Caco-2 (cell line): ENCODE measurements around the gene EXD3. TPM values are rescaled to one million over a fixed set of nuclear protein-coding genes. Genes with fewer than 3 reads are reported as not detected.
A peak's percentile ranks its signal among the peaks of the same experiment; 100 is the strongest.
"Not testable (repeated sequence)": the region's sequence is repeated elsewhere in the genome, so short reads cannot be mapped to it uniquely, and the experiment has no call there.

Experiments
- BruUV-seq: library from RNA; stranded (reverse); fragments of 400-500 nt; replicated peaks from 2 replicates; lab custom pipeline; 2021; lab: Mats Ljungman, UMichigan
- CTCF ChIA-PET: fragments of 300-600 bp; sonication (Branson Sonifier 250); formaldehyde crosslinking; loops from one replicate; lab custom pipeline; 2022; ENCODE audit warnings: antibody characterized with exemption; lab: Charles Lee
- POLR2A ChIA-PET: fragments of 300-600 bp; sonication (Branson Sonifier 250); formaldehyde crosslinking; loops from one replicate; lab custom pipeline; 2022; ENCODE audit warnings: antibody characterized with exemption; lab: Charles Lee
- DNase-seq, 2 experiments: peaks; one replicate each; pipeline versions ENCODE4 v3.0.0 to v3.0.0-alpha.2; 2020 to 2022
- H3K27me3 ChIP-seq: replicated peaks from 2 replicates; pipeline ENCODE4 v1.6.0; 2011; ENCODE audit warnings: low read length; ENCODE audit not compliant: control insufficient read depth, insufficient read depth
- H3K36me3 ChIP-seq: 2 replicates; pipeline ENCODE4 v1.5.1; 2011; ENCODE audit warnings: low read length; ENCODE audit not compliant: control insufficient read depth, insufficient read depth
- H3K4me1 ChIP-seq: fragments of 250-450 bp; sonication (Bioruptor Pico); 2 replicates; pipeline ENCODE4 v1.5.1; 2020; ENCODE audit warnings: mild to moderate bottlenecking
- H3K4me3 ChIP-seq: 2 replicates; pipeline ENCODE4 v1.5.1; 2011; ENCODE audit warnings: low read depth, mild to moderate bottlenecking, control low read depth, low read length
- H3K9me3 ChIP-seq: fragments of 250-450 bp; sonication (Bioruptor Pico); 2 replicates; pipeline ENCODE4 v1.5.1; 2020; ENCODE audit warnings: mild to moderate bottlenecking, moderate library complexity
- H3K27ac Mint-ChIP-seq: one replicate; pipeline ENCODE4 v1.8.0; 2022; ENCODE audit warnings: mixed read lengths; ENCODE audit not compliant: unreplicated experiment
- H3K27me3 Mint-ChIP-seq: one replicate; pipeline ENCODE4 v1.8.0; 2022; ENCODE audit warnings: mixed read lengths; ENCODE audit not compliant: insufficient read depth, unreplicated experiment
- H3K36me3 Mint-ChIP-seq: one replicate; pipeline ENCODE4 v1.8.0; 2022; ENCODE audit warnings: mild to moderate bottlenecking, mixed read lengths; ENCODE audit not compliant: insufficient read depth, unreplicated experiment
- H3K4me1 Mint-ChIP-seq: one replicate; pipeline ENCODE4 v1.8.0; 2022; ENCODE audit warnings: low read depth, mixed read lengths; ENCODE audit not compliant: unreplicated experiment
- H3K4me3 Mint-ChIP-seq: one replicate; pipeline ENCODE4 v1.8.0; 2022; ENCODE audit warnings: mild to moderate bottlenecking, moderate library complexity, mixed read lengths; ENCODE audit not compliant: unreplicated experiment
- H3K9me3 Mint-ChIP-seq: one replicate; pipeline ENCODE4 v1.8.0; 2022; ENCODE audit warnings: mixed read lengths; ENCODE audit not compliant: unreplicated experiment
- intact Hi-C: fragments of 100-400 bp; cut with micrococcal nuclease; formaldehyde crosslinking; loops from one replicate; pipeline ENCODE4 v1.10.0; 2022; ENCODE audit not compliant: unreplicated experiment
- total RNA-seq: library from RNA; stranded (reverse); gene quantifications from 2 replicates; pipeline ENCODE4 v1.2.3, GENCODE V29; 2022
- TF ChIP-seq, protein P1 (sequence below), 2 experiments: fragments of 200-600 bp in 1 of 2; IDR thresholded peaks; 1 replicate in 1 of 2; 2 replicates in 1 of 2; pipeline versions ENCODE4 v1.5.1 to v1.8.0; 2011 to 2022; ENCODE audit warnings: antibody characterized with exemption in 1 of 2, control low read depth in 1 of 2, inconsistent platforms in 1 of 2, low read depth in 1 of 2, low read length in 1 of 2, mild to moderate bottlenecking in 1 of 2, moderate library complexity in 1 of 2; ENCODE audit not compliant: insufficient read depth in 1 of 2, severe bottlenecking in 1 of 2, unreplicated experiment in 1 of 2

The EXD3 gene
- total RNA-seq, 1 experiment from 2014 or later: 10.9 TPM

DNA sequence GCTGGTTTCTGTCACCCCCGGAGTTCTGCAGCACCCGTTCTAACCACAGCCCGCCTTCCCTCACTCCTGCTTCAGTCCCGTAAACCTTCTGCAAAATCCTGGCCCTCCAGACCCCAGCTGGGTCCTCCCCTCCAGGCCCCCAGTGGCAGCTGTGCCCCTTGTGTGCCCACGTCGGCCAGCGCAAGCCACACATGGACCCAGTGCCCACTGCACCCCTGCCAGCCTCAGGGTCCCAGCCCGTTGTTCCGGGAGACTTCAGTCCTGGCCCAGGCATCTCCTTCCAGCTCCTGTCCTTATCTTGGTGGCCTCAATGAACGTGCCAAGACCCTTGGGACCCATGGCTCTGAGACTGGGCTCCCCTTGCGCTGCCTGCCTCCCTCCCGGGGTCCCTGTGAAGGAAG, 43.2 kb downstream of the EXD3 start:
- Mint-ChIP-seq H3K27me3 (no peaks in the 10 kb centered on the region), H3K9me3 (no peaks in the 10 kb centered on the region), H3K4me3 (no peak overlapping the region), H3K36me3 (peaks cover 6% of the 10 kb centered on the region), H3K4me1 (no peaks in the 10 kb centered on the region), H3K27ac (no peak overlapping the region)
- ChIA-PET POLR2A (no interaction called here), CTCF (interaction anchor here (0.6 kb wide), 1 partner anchor 10 kb away, joined by 4 read pairs; no protein-coding TSS in a partner anchor)
- peak in 1 of 2 experiments; percentile 19 for DNase-seq
- intact Hi-C loops: no loop called here
- no peak overlapping the region for H3K4me3 ChIP-seq
- no TSS peak for BruUV-seq
- no peaks in the 10 kb centered on the region for H3K36me3 ChIP-seq
- TF ChIP-seq, protein P1, sequence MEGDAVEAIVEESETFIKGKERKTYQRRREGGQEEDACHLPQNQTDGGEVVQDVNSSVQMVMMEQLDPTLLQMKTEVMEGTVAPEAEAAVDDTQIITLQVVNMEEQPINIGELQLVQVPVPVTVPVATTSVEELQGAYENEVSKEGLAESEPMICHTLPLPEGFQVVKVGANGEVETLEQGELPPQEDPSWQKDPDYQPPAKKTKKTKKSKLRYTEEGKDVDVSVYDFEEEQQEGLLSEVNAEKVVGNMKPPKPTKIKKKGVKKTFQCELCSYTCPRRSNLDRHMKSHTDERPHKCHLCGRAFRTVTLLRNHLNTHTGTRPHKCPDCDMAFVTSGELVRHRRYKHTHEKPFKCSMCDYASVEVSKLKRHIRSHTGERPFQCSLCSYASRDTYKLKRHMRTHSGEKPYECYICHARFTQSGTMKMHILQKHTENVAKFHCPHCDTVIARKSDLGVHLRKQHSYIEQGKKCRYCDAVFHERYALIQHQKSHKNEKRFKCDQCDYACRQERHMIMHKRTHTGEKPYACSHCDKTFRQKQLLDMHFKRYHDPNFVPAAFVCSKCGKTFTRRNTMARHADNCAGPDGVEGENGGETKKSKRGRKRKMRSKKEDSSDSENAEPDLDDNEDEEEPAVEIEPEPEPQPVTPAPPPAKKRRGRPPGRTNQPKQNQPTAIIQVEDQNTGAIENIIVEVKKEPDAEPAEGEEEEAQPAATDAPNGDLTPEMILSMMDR (IDR thresholded peaks at IDR 0.05; ENCODE audit: insufficient read depth in 1 of 2, low read depth in 1 of 2, low read length in 1 of 2, severe bottlenecking in 1 of 2, unreplicated experiment in 1 of 2): no peak
- H3K4me1 ChIP-seq: no peaks in the 10 kb centered on the region
- H3K9me3 ChIP-seq: no peaks in the 10 kb centered on the region
- H3K27me3 ChIP-seq: no peaks in the 10 kb centered on the region

DNA sequence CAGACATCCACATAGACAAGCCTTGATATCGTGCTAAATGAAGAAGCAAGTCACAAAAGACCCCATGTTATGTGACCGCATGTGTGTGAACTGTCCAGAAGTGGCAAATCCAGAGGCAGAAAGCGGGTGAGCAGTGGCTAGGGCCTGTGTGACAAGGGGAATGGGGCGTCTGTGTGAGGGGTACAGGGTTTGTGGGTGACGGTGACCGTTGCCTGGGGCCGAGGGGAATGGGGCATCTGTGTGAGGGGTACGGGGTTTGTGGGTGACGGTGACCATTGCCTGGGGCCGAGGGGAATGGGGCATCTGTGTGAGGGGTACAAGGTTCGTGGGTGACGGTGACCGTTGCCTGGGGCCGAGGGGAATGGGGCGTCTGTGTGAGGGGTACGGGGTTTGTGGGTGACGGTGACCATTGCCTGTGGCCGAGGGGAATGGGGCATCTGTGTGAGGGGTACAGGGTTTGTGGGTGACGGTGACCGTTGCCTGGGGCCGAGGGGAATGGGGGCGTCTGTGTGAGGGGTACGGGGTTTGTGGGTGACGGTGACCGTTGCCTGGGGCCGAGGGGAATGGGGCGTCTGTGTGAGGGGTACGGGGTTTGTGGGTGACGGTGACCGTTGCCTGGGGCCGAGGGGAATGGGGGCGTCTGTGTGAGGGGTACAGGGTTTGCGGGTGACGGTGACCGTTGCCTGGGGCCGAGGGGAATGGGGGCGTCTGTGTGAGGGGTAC, 44.1 kb downstream of the EXD3 start:
- POLR2A ChIA-PET, H3K27ac Mint-ChIP-seq, H3K9me3 ChIP-seq, H3K27me3 Mint-ChIP-seq, H3K4me1 ChIP-seq, H3K27me3 ChIP-seq, intact Hi-C loops, CTCF ChIA-PET, H3K4me3 ChIP-seq, H3K9me3 Mint-ChIP-seq, H3K4me1 Mint-ChIP-seq, H3K36me3 Mint-ChIP-seq, H3K4me3 Mint-ChIP-seq, BruUV-seq, H3K36me3 ChIP-seq: not testable (repeated sequence)
- DNase-seq: peak in 1 of 2 experiments; percentile 23

DNA sequence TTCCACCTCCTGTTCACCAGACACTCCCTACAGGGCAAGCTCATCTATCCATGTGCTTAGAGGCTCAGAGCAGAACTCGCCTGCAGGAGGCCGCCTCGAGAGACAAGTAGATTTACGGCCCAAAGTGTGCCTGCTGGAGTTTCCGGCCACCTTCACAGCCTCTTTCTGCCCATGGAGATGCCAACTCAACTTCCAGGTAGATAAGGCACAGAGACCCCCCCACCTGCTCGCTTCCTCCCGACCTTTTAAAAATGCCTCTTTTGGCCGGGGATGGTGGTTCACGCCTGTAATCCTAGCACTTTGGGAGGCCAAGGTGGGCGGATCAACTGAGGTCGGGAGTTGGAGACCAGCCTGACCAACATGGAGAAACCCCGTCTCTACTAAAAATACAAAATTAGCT, 46.6 kb downstream of the EXD3 start:
- peak in 1 of 2 experiments; percentile 12 for DNase-seq
- Histone ChIP-seq H3K36me3 (no peaks in the 10 kb centered on the region), H3K4me1 (no peaks in the 10 kb centered on the region), H3K4me3 (no peak overlapping the region), H3K9me3 (no peaks in the 10 kb centered on the region), H3K27me3 (no peaks in the 10 kb centered on the region)
- TF ChIP-seq, protein P1 (IDR thresholded peaks at IDR 0.05; ENCODE audit: insufficient read depth in 1 of 2, low read depth in 1 of 2, low read length in 1 of 2, severe bottlenecking in 1 of 2, unreplicated experiment in 1 of 2): no peak
- CTCF ChIA-PET: interaction anchor here (1.2 kb wide), 1 partner anchor 89 kb away, joined by 3 read pairs; no protein-coding TSS in a partner anchor
- Mint-ChIP-seq H3K36me3 (peaks cover 11% of the 10 kb centered on the region), H3K9me3 (no peaks in the 10 kb centered on the region), H3K4me1 (no peaks in the 10 kb centered on the region), H3K27me3 (no peaks in the 10 kb centered on the region), H3K4me3 (no peak overlapping the region), H3K27ac (no peak overlapping the region)
- no TSS peak for BruUV-seq
- intact Hi-C loops: no loop called here
- POLR2A ChIA-PET: no interaction called here
